Stimulated activated CD8-positive, alpha-beta memory T cell treated with anti-CD3 and anti-CD28 coated beads, Interleukin-2, amount 100 ng/mL, for 1 hour (primary cell): Measurements from ENCODE around the gene TRIM33.
"Not testable (repeated sequence)": the region's sequence is repeated elsewhere in the genome, so short reads cannot be mapped to it uniquely, and the experiment has no call there.

Source experiments
- DNase-seq, 2 donors: peaks; one replicate each; pipeline ENCODE4 v3.0.0-alpha.2; 2020; ENCODE audit warnings: low read depth in 2 of 2

The TRIM33 gene

GRCh38 chr1:114510274-114511031 lies 550 bp downstream of the TRIM33 start:
- no peak for DNase-seq

- DNase-seq = no peak
These were observed 1.3 kb downstream of the TRIM33 start for GRCh38 chr1:114509596-114510273.

DNA sequence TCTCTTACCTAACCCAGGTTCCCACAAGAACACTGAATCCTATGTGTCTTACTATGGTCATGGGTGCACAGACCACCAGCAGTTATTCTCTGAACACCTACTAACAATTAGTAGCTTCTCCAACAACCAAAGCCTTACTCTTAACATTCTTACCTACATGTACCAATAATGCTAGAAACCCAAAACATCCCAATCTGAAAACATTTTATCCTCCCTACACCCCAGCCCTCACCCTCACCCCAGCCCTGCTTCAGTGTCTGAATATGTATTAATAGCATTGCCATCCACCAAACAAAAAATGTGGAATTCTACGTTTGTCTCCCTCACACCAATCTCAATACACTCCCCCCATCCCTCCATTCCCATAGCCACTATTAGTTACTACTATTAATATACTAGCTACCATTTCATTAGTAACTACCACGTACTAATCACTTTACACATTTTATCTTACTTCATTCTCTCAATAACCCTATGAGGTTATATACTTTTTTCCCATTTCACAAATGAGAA lies 2.6 kb downstream of the TRIM33 start:
- DNase-seq = no peak

DNA sequence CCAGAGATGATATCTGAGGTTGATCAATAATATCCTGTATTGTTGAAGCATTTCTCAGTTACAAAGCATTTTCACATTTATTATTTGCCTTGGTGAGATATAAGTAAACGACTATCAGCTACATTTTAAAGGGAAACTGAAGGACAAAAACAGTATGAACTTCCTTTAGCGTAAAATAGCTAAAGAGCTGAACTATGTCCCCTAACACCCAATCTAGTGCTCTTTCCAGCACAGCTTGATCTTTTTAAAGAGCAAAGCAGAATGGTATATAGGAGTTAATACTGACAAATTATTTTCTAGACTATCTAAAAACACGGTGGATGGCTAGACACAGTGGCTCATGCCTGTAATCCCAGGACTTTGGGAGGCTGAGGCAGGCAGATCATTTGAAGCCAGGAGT lies 3.5 kb downstream of the TRIM33 start:
- DNase-seq = no peak

- DNase-seq = no peak
These were observed 5.8 kb downstream of the TRIM33 start for GRCh38 chr1:114505148-114505561.

GRCh38 chr1:114503916-114504422 lies 7.0 kb downstream of the TRIM33 start:
- no peak for DNase-seq

DNA sequence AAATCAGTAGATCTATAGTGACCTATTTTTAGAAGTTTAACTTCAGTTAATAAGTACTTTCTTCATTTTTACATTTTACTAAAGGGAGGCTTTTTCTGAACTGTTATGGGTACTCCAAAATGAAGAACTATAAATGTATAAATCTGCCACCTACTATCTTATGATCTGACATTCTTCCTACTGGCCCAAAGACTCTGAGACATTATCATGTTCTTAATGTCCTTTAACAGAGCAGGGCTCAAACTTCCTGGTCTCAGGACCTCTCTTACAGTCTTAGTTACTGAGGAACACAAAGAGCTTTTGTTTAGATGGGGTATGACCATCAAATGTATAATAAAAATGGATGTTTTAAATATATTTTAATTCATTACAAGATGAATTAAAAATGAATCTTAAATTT lies 8.9 kb downstream of the TRIM33 start:
- DNase-seq = no peak

DNA sequence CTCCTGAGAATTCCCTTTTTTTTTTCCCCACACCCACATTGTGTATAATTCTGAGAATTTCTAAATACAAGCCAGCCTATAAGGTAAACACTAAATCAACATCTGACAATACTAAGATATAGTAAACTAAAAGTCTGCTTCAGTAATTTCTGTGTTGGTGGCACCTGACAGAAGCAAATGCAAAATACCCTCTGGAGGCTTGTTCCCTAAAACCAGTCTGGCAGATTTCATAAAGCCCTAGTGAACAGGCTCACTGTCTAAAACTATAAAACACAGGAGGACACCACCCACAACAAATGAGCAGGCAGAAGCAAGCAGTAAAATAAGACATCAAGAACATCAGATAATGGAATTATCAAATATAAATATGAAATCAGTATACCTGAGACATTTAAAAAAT lies 11.5 kb downstream of the TRIM33 start:
- DNase-seq = no peak

DNA sequence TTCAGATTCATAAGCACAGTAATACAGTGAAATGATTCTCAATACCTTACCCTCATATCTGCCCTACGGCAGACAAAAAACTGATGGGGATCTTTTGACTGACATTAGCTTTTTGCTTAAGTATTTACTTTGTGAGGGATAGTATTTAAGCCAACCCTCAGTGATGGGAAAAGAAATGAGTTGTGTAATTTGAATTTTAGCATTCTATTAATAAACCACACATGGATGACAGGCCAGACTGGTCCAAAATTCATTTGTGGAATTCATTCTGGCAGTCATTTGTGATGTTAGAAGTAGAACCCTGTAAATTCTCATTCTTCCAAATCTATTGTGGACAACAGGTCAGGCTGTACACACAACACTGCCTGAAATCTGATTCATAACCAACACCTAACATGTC lies 14.9 kb downstream of the TRIM33 start:
- DNase-seq = no peak

GRCh38 chr1:114495486-114495885 lies 15.5 kb downstream of the TRIM33 start:
- DNase-seq = no peak

- no peak for DNase-seq
These were observed 18.0 kb downstream of the TRIM33 start for GRCh38 chr1:114492978-114493377.

DNA sequence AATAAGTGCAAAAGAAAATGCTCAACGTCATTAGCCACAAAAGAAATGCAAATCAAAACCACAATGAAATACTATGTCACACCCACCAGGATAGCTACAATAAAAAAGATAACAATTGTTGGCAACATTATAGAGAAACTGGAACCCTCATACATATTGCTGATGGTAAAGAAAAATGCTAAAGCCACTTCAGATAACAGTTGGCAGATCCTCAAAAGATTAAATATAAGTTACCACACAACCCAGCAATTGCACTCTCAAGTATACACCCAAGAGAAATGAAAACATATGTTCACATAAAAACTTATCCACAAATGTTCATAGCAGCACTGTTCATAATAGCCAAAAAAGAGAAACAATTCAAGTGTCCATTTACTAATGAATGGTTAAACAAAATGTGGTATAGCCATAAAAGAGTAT lies 20.7 kb downstream of the TRIM33 start:
- no peak for DNase-seq

DNA sequence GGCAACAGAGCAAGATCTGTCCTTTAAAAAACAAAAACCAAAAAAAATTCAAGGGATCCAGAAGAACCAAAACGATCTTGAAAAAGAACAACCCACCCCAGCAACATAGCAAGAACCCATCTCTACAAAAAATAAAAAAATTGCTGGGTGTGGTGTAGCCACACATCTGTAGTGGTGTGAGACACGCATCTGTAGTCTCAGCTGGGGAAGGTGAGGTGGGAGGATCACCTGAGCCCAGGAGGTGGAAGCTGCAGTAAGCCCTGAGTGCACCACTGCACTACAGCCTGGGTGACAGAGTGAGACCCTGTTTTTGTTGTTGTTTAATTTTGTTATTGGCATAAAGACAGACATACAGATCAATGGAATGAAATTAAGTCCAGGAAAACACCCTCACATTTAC lies 22.3 kb downstream of the TRIM33 start:
- no peak for DNase-seq

DNA sequence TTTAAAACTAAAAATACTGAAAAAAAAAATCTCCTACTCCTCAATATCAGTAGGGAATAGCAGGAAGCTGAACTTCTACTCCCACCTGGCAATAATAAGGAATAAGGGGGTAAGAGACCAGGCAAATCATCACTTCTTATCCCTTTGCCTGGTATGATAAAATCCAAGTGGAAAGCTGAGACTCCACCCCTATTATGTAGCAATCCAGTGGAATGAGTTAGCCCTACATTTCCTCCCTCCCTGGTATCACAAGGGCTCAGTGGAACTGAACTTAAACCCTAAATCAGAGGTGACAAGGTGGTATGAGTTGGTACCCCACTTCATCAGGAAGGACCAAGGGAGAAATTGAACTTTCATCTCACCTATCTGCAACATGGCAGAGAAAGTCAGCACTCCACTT lies 25.7 kb downstream of the TRIM33 start:
- DNase-seq = no peak

- no peak for DNase-seq
These were observed 28.4 kb downstream of the TRIM33 start for GRCh38 chr1:114482585-114482984.

DNA sequence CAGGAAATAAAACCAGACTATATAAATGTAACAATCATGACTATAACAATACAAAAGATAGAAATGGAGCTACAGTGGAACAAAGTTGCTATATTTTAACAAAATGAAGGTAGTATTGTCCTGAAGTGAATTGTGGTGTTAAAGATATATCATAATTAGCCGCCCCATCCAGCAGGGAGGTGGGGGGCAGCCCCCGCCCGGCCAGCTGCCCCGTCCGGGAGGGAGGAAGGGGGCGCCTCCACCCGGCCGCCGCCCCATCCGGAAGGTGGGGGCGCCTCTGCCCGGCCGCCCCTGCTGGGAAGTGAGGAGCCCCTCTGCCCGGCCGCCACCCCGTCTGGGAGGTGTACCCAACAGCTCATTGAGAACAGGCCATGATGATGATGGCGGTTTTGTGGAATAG lies 31.4 kb downstream of the TRIM33 start:
- DNase-seq = not testable (repeated sequence)

- no peak for DNase-seq
These were observed 31.9 kb downstream of the TRIM33 start for GRCh38 chr1:114479134-114479533.

- DNase-seq = no peak
These were observed 37.2 kb downstream of the TRIM33 start for GRCh38 chr1:114473796-114474195.

- no peak for DNase-seq
These were observed 38.6 kb downstream of the TRIM33 start for GRCh38 chr1:114472408-114472807.

- no peak for DNase-seq
These were observed 40.3 kb downstream of the TRIM33 start for GRCh38 chr1:114470681-114471080.

- no peak for DNase-seq
These were observed 42.1 kb downstream of the TRIM33 start for GRCh38 chr1:114468710-114469468.

- DNase-seq = no peak
These were observed 43.0 kb downstream of the TRIM33 start for GRCh38 chr1:114468047-114468446.
